GM10248 (cell line): Measurements from ENCODE around the gene RUNX3.

Experiments
- CTCF ChIA-PET: fragments of 300-600 bp; sonication (Branson Sonifier 250); formaldehyde crosslinking; extraction: SDS; loops from one replicate; lab custom pipeline; 2021; ENCODE audit warnings: antibody characterized with exemption; lab: Yijun Ruan, JAX
- POLR2A ChIA-PET: fragments of 350-650 bp; sonication (Branson Sonifier 250); formaldehyde crosslinking; extraction: SDS; loops from one replicate; lab custom pipeline; 2020; ENCODE audit warnings: antibody characterized with exemption; lab: Yijun Ruan, JAX
- DNase-seq: peaks from one replicate; pipeline ENCODE4 v3.0.0; 2012; ENCODE audit errors: extremely low spot score
- TF ChIP-seq, protein P1 (sequence below): IDR thresholded peaks from 2 replicates; pipeline ENCODE4 v1.5.1; 2012; ENCODE audit warnings: mild to moderate bottlenecking, low read depth; ENCODE audit errors: extremely low read depth, missing control alignments, control extremely low read depth

Gene RUNX3

GRCh38 chr1:24972221-24972914, 42.3 kb upstream of the RUNX3 start:
- ChIA-PET CTCF (interaction anchor here (1.0 to 5.6 kb wide), 8 partner anchors 9 to 60 kb away, joined by 3 to 28 read pairs (median 4); no protein-coding TSS in a partner anchor), POLR2A (no interaction called here)
- TF ChIP-seq, protein P1, sequence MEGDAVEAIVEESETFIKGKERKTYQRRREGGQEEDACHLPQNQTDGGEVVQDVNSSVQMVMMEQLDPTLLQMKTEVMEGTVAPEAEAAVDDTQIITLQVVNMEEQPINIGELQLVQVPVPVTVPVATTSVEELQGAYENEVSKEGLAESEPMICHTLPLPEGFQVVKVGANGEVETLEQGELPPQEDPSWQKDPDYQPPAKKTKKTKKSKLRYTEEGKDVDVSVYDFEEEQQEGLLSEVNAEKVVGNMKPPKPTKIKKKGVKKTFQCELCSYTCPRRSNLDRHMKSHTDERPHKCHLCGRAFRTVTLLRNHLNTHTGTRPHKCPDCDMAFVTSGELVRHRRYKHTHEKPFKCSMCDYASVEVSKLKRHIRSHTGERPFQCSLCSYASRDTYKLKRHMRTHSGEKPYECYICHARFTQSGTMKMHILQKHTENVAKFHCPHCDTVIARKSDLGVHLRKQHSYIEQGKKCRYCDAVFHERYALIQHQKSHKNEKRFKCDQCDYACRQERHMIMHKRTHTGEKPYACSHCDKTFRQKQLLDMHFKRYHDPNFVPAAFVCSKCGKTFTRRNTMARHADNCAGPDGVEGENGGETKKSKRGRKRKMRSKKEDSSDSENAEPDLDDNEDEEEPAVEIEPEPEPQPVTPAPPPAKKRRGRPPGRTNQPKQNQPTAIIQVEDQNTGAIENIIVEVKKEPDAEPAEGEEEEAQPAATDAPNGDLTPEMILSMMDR, result no peak
- DNase-seq, result no peak

- ChIA-PET CTCF (interaction anchor here (0.7 to 5.6 kb wide), 11 partner anchors 8 to 67 kb away, joined by 3 to 28 read pairs (median 4); no protein-coding TSS in a partner anchor), POLR2A (no interaction called here)
- TF ChIP-seq, protein P1, result no peak
- DNase-seq, result no peak
Measured at GRCh38 chr1:24970926-24971875, 41.1 kb upstream of the RUNX3 start.

- TF ChIP-seq, protein P1, result no peak
- ChIA-PET CTCF (interaction anchor here (0.9 to 5.6 kb wide), 4 partner anchors 17 to 67 kb away, joined by 3 to 28 read pairs (median 6); no protein-coding TSS in a partner anchor), POLR2A (no interaction called here)
- DNase-seq, result no peak
Measured at GRCh38 chr1:24970399-24970753, 40.3 kb upstream of the RUNX3 start.

- TF ChIP-seq, protein P1, result no peak
- ChIA-PET POLR2A (no interaction called here), CTCF (interaction anchor here (0.8 to 5.6 kb wide), 6 partner anchors 18 to 67 kb away, joined by 3 to 28 read pairs (median 3); no protein-coding TSS in a partner anchor)
- no peak for DNase-seq
Measured at GRCh38 chr1:24969596-24970398, 39.7 kb upstream of the RUNX3 start.

- ChIA-PET POLR2A (no interaction called here), CTCF (interaction anchor here (0.8 to 8.1 kb wide), 5 partner anchors 27 to 68 kb away, joined by 3 to 63 read pairs (median 3); no protein-coding TSS in a partner anchor)
- no peak for DNase-seq
- TF ChIP-seq, protein P1, result no peak
Measured at GRCh38 chr1:24968941-24969585, 39.0 kb upstream of the RUNX3 start.
